Calu3 (cell line): Measurements from ENCODE around the gene TANGO6. TPM values are rescaled to one million over a fixed set of nuclear protein-coding genes. Genes with fewer than 3 reads are reported as not detected.
"Not testable (repeated sequence)": the region's sequence is repeated elsewhere in the genome, so short reads cannot be mapped to it uniquely, and the experiment has no call there.

Experiments
- BruUV-seq: library from RNA; stranded (reverse); fragments of 400-500 nt; replicated peaks from 2 replicates; lab custom pipeline; 2021; lab: Mats Ljungman, UMichigan
- CTCF ChIA-PET: fragments of 300-600 bp; sonication (Branson Sonifier 250); formaldehyde crosslinking; loops from one replicate; lab custom pipeline; 2022; ENCODE audit warnings: antibody characterized with exemption; lab: Charles Lee
- DNase-seq: peaks from one replicate; pipeline ENCODE4 v3.0.0; 2022
- H3K27ac Mint-ChIP-seq: one replicate; pipeline ENCODE4 v1.8.0; 2022; ENCODE audit warnings: mixed read lengths; ENCODE audit not compliant: unreplicated experiment
- H3K27me3 Mint-ChIP-seq: one replicate; pipeline ENCODE4 v1.8.0; 2022; ENCODE audit warnings: mixed read lengths; ENCODE audit not compliant: unreplicated experiment
- H3K36me3 Mint-ChIP-seq: one replicate; pipeline ENCODE4 v1.8.0; 2022; ENCODE audit warnings: mild to moderate bottlenecking, moderate library complexity, mixed read lengths; ENCODE audit not compliant: insufficient read depth, unreplicated experiment
- H3K4me1 Mint-ChIP-seq: one replicate; pipeline ENCODE4 v1.8.0; 2022; ENCODE audit warnings: mild to moderate bottlenecking, low read depth, mixed read lengths; ENCODE audit not compliant: unreplicated experiment
- H3K4me3 Mint-ChIP-seq: one replicate; pipeline ENCODE4 v1.8.0; 2022; ENCODE audit warnings: mild to moderate bottlenecking, low read depth, moderate library complexity, mixed read lengths; ENCODE audit not compliant: unreplicated experiment
- H3K9me3 Mint-ChIP-seq: one replicate; pipeline ENCODE4 v1.8.0; 2022; ENCODE audit warnings: low read depth, mixed read lengths; ENCODE audit not compliant: unreplicated experiment
- CTCF ChIP-seq: fragments of 200-600 bp; IDR thresholded peaks from one replicate; pipeline ENCODE4 v1.8.0; 2022; ENCODE audit warnings: antibody characterized with exemption; ENCODE audit not compliant: unreplicated experiment
- intact Hi-C: fragments of 100-400 bp; cut with micrococcal nuclease; formaldehyde crosslinking; loops from one replicate; pipeline ENCODE4 v1.10.0; 2022; ENCODE audit not compliant: unreplicated experiment
- total RNA-seq: library from RNA; stranded (reverse); gene quantifications from 2 replicates; pipeline ENCODE4 v1.2.3, GENCODE V29; 2022

The TANGO6 gene
- total RNA-seq, 1 experiment from 2014 or later, result 18.0 TPM

GRCh38 chr16:69055980-69056379 lies 212.6 kb downstream of the TANGO6 start:
- TF ChIP-seq CTCF, result no peak
- no peaks in the 10 kb centered on the region for H3K27me3 Mint-ChIP-seq
- no peak for DNase-seq
- intact Hi-C loops, result no loop called here
- H3K36me3 Mint-ChIP-seq, result no peaks in the 10 kb centered on the region
- peaks cover 15% of the 10 kb centered on the region for H3K4me1 Mint-ChIP-seq
- BruUV-seq, result no TSS peak
- H3K4me3 Mint-ChIP-seq, result no peak overlapping the region
- H3K9me3 Mint-ChIP-seq, result no peaks in the 10 kb centered on the region
- H3K27ac Mint-ChIP-seq, result no peak overlapping the region
- CTCF ChIA-PET, result interaction anchor here (0.6 to 0.7 kb wide), 2 partner anchors 46 to 608 kb away, joined by 3 read pairs; partner anchors contain the start of gene SMPD3

- Mint-ChIP-seq H3K9me3 (no peaks in the 10 kb centered on the region), H3K4me1 (peaks cover 15% of the 10 kb centered on the region), H3K4me3 (no peak overlapping the region), H3K27ac (no peak overlapping the region), H3K36me3 (no peaks in the 10 kb centered on the region), H3K27me3 (no peaks in the 10 kb centered on the region)
- no TSS peak for BruUV-seq
- intact Hi-C loops, result no loop called here
- TF ChIP-seq CTCF, result no peak
- CTCF ChIA-PET, result interaction anchor here (0.7 kb wide), 3 partner anchors 17 to 1170 kb away, joined by 3 to 4 read pairs (median 3); partner anchors contain the start of gene SMPD3
- no peak for DNase-seq
Measured at GRCh38 chr16:69056421-69056820, 213.1 kb downstream of the TANGO6 start.

- Mint-ChIP-seq H3K27ac (no peak overlapping the region), H3K9me3 (no peaks in the 10 kb centered on the region), H3K4me3 (no peak overlapping the region), H3K27me3 (no peaks in the 10 kb centered on the region), H3K36me3 (no peaks in the 10 kb centered on the region), H3K4me1 (peaks cover 15% of the 10 kb centered on the region)
- DNase-seq, result no peak
- intact Hi-C loops, result no loop called here
- CTCF ChIA-PET, result interaction anchor here (1.4 kb wide), 1 partner anchor 54 kb away, joined by 3 read pairs; no protein-coding TSS in a partner anchor
- no peak for TF ChIP-seq CTCF
- no TSS peak for BruUV-seq
Measured at GRCh38 chr16:69057400-69058378, 214.4 kb downstream of the TANGO6 start.

DNA sequence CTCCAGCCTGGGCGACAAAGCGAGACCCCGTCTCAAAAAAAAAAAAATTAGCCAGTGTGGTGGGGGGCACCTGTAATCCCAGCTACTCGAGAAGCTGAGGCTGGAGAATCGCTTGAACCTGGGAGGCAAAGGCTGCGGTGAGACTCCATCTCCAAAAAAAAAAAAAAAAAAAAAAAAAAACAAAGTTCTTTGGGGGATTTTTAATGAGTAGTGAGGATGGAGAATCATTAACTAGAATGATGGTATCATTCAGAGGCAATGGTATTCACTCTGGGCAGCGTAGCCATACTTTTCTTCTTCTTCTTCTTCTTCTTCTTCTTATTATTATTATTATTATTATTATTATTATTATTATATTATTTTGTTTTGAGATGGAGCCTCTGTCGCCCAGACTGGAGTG lies 220.2 kb downstream of the TANGO6 start:
- CTCF ChIA-PET, H3K9me3 Mint-ChIP-seq, intact Hi-C loops, H3K4me3 Mint-ChIP-seq, H3K4me1 Mint-ChIP-seq, H3K27ac Mint-ChIP-seq, DNase-seq, H3K27me3 Mint-ChIP-seq, H3K36me3 Mint-ChIP-seq, BruUV-seq: not testable (repeated sequence)
